Activated CD8-positive, alpha-beta memory T cell treated with anti-CD3 and anti-CD28 coated beads for 36 hours (primary cell): ENCODE results near the gene RCN2. TPM values are rescaled to one million over a fixed set of nuclear protein-coding genes. Genes with fewer than 3 reads are reported as not detected.

Experiments
- CTCF ChIA-PET: fragments of 350-600 bp; sonication (Branson Sonifier 250); formaldehyde crosslinking; loops from one replicate; lab custom pipeline; 2021; ENCODE audit warnings: antibody characterized with exemption; lab: Charles Lee
- POLR2A ChIA-PET: fragments of 350-600 bp; sonication (Branson Sonifier 250); formaldehyde crosslinking; loops from one replicate; lab custom pipeline; 2021; ENCODE audit warnings: antibody characterized with exemption; lab: Charles Lee
- total RNA-seq, 2 experiments: library from RNA; stranded (reverse); gene quantifications; one replicate each; pipeline ENCODE4 v1.2.3, GENCODE V29; 2021

Gene RCN2
- total RNA-seq, 2 experiments from 2014 or later: 35.0 to 36.6 TPM

GRCh38 chr15:76929011-76929760 is 2.4 kb upstream of the RCN2 start:
- ChIA-PET POLR2A (no interaction called here), CTCF (no interaction called here)

GRCh38 chr15:76930831-76931396 is 635 bp upstream of the RCN2 start:
- POLR2A ChIA-PET: interaction anchor here (0.7 kb wide), 1 partner anchor 26 kb away, joined by 3 read pairs; no protein-coding TSS in a partner anchor
- CTCF ChIA-PET: interaction anchor here (0.7 to 1.8 kb wide), 4 partner anchors 15 to 1102 kb away, joined by 3 to 6 read pairs (median 4); no protein-coding TSS in a partner anchor

- POLR2A ChIA-PET: interaction anchor here (0.5 to 0.9 kb wide), 3 partner anchors 8 to 290 kb away, joined by 3 to 4 read pairs (median 3); no protein-coding TSS in a partner anchor
- CTCF ChIA-PET: interaction anchor here (1.4 to 1.8 kb wide), 2 partner anchors 13 to 30 kb away, joined by 4 to 5 read pairs; no protein-coding TSS in a partner anchor
Observed at GRCh38 chr15:76932135-76932966, 802 bp downstream of the RCN2 start.

DNA sequence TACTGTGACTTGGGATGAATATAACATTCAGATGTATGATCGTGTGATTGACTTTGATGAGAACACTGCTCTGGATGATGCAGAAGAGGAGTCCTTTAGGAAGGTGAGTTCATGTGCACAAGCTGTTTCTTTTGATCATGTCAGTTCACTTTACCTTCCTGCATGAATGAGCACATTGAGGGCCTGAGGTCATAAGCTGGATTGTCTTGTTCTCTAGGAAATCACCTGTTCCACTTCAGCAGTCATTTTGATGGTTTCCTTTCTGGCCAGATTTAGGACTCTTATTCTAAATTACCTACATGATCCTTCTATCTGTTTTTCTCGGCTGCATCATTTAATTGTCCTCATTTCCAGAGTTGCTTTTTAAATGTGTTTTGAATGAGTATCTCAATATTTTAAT is 4.1 kb downstream of the RCN2 start:
- ChIA-PET POLR2A (interaction anchor here (1.0 kb wide), 1 partner anchor 32 kb away, joined by 3 read pairs; no protein-coding TSS in a partner anchor), CTCF (interaction anchor here (1.6 kb wide), 1 partner anchor 88 kb away, joined by 3 read pairs; no protein-coding TSS in a partner anchor)

DNA sequence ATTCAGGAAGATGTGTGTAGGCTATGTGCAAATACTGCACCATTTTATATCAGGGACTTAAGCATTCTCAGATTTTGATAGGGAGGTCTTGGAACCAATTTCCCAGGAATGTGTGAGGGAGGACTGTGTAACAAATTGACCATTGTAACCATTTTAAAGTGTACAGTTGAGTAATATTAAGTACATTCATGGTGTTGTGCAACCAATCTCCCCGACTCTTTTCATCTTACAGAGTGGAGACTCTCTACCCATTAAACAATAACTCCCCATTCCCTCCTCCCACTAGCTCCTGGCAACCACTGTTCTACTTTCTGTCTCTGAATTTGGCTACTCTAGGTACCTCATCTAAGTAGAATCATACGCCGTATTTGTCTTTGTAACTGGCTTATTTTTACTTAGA is 5.1 kb downstream of the RCN2 start:
- POLR2A ChIA-PET: no interaction called here
- CTCF ChIA-PET: no interaction called here

- CTCF ChIA-PET: no interaction called here
- POLR2A ChIA-PET: no interaction called here
Observed at GRCh38 chr15:76938752-76939151, 7.2 kb downstream of the RCN2 start.

DNA sequence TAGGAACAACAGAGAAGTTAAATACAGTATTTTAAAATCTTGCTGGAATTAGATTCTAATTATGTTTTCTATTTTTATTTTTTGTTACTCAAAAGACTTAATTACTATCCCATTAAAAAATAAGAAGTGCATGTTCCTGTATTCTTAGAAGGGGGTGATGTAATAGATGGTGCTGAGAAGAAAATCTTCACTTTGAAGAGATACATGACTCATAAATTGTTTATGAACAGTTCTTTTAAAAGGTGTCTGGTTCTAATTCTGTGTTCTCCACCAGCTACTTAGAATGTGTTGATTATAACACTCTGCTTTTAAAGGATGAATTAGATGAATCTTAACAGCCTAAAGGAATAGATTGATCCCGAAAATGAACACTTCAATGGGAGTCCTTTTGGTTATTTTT is 8.2 kb downstream of the RCN2 start:
- CTCF ChIA-PET: no interaction called here
- POLR2A ChIA-PET: interaction anchor here (0.6 kb wide), 1 partner anchor 8 kb away, joined by 3 read pairs; no protein-coding TSS in a partner anchor

- ChIA-PET CTCF (interaction anchor here (0.8 to 0.9 kb wide), 2 partner anchors 79 to 96 kb away, joined by 3 read pairs; no protein-coding TSS in a partner anchor), POLR2A (no interaction called here)
Observed at GRCh38 chr15:76941636-76942035, 10.1 kb downstream of the RCN2 start.

GRCh38 chr15:76942331-76942730 is 10.8 kb downstream of the RCN2 start:
- CTCF ChIA-PET: interaction anchor here (0.9 kb wide), 1 partner anchor 96 kb away, joined by 3 read pairs; no protein-coding TSS in a partner anchor
- POLR2A ChIA-PET: no interaction called here

DNA sequence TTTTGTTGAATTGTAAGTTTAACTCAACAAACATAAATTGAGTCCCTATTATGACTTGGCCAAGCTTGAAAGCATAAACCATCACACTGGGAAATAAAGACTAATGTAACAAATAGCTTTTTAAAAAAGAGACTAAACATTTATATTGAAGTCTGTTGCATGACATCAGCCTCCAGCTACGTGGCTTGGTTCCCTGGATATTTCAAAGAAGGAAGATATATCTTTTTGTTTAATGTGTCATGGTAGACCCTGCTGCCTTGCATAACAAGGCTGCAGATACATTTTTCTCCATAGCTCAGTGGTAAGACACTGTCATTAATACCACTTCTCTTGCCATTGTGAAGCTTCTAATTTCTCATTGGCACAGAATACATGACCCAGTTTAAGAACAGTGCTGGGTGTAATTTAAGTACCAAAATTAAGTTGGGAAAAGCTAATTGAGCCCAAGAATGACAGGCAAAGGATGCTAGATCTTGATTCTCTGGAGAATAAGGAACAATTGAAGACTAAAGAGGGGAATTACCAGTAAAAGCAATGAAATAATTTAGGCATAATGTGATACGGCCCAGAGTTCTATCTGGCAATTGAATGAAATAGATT is 14.0 kb downstream of the RCN2 start:
- POLR2A ChIA-PET: interaction anchor here (0.5 kb wide), 1 partner anchor 251 kb away, joined by 3 read pairs; no protein-coding TSS in a partner anchor
- CTCF ChIA-PET: interaction anchor here (0.5 to 1.6 kb wide), 3 partner anchors 14 to 98 kb away, joined by 3 to 4 read pairs (median 4); partner anchors contain the start of gene RCN2

GRCh38 chr15:76947454-76947853 is 15.9 kb downstream of the RCN2 start:
- CTCF ChIA-PET: interaction anchor here (2.0 kb wide), 1 partner anchor 26 kb away, joined by 6 read pairs; no protein-coding TSS in a partner anchor
- POLR2A ChIA-PET: interaction anchor here (0.6 kb wide), 1 partner anchor 158 kb away, joined by 3 read pairs; no protein-coding TSS in a partner anchor

GRCh38 chr15:76951220-76951619 is 19.7 kb downstream of the RCN2 start:
- CTCF ChIA-PET: no interaction called here
- POLR2A ChIA-PET: no interaction called here

- ChIA-PET POLR2A (no interaction called here), CTCF (interaction anchor here (0.6 to 1.5 kb wide), 2 partner anchors 19 to 368 kb away, joined by 3 to 4 read pairs; no protein-coding TSS in a partner anchor)
Observed at GRCh38 chr15:76953913-76954312, 22.4 kb downstream of the RCN2 start.

- CTCF ChIA-PET: interaction anchor here (1.5 kb wide), 1 partner anchor 18 kb away, joined by 4 read pairs; no protein-coding TSS in a partner anchor
- POLR2A ChIA-PET: interaction anchor here (0.7 kb wide), 1 partner anchor 240 kb away, joined by 8 read pairs; no protein-coding TSS in a partner anchor
Observed at GRCh38 chr15:76954744-76955143, 23.2 kb downstream of the RCN2 start.

- POLR2A ChIA-PET: no interaction called here
- CTCF ChIA-PET: interaction anchor here (1.5 kb wide), 1 partner anchor 536 kb away, joined by 4 read pairs; no protein-coding TSS in a partner anchor
Observed at GRCh38 chr15:76961268-76962011, 29.9 kb downstream of the RCN2 start.

DNA sequence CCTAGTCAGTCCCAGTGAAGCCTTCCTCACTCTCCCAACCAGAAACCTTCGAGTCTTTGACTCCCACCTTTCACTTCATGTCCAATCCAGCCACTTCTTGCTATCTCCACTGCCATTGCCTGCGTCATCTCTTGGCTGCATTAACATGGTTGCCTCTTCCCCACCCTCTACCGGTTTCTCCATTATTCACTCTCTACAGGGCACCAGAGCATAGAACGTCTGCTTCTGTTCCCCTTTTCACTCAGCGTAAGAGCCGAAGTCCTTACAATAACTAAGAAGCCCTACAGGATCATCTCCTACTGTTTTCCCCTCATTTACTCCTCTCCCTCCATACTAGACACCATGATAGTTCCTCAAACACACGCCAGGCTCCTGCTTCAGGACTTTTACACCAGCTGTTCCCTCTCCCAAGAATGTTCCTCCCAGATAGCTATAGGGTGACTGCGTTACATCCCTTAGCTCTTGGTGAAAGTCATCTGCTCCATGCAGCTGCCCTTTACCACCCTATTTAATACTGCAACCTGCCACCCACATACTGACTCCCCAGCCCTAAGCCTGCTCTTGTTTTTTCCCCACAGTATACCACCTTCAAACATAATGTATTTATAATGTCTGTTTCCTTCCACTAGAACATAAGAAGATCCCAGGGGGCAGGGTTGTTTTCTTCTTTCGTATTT is 30.9 kb downstream of the RCN2 start:
- CTCF ChIA-PET: interaction anchor here (1.5 to 3.0 kb wide), 2 partner anchors 11 to 535 kb away, joined by 4 to 13 read pairs; no protein-coding TSS in a partner anchor
- POLR2A ChIA-PET: interaction anchor here (0.5 kb wide), 1 partner anchor 78 kb away, joined by 9 read pairs; no protein-coding TSS in a partner anchor

DNA sequence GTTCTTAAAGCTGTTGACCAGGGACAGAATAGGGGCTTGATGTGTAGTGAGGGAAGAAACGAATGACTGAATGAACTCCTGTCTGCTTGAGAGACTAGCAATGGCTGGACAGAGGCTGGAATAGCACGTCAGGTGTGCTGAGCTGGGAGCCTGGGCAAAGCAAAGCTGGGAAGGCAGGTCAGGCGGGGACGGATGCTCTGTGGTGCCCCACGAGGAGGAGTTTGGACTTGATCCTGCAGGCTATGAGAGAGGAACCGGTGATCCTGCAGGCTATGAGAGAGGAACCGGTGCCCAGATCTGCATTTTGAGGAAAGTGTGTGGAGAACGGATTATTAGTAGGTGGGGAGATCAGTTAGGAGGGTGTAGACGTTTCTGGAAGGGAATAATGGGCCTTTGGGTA is 32.0 kb downstream of the RCN2 start:
- CTCF ChIA-PET: interaction anchor here (1.1 to 3.0 kb wide), 2 partner anchors 10 to 60 kb away, joined by 3 to 13 read pairs; no protein-coding TSS in a partner anchor
- POLR2A ChIA-PET: no interaction called here
